Lower lobe of right lung (tissue), 2 donors: ENCODE measurements around the gene RAMP1. TPM values are rescaled to one million over a fixed set of nuclear protein-coding genes. Genes with fewer than 3 reads are reported as not detected.

ENCODE experiments used
- ATAC-seq, 2 donors: fragments of 200-7000 bp; cut with Tn5 transposase; one replicate each; pipeline ENCODE4 v1.9.1; 2020 to 2022; ENCODE audit warnings: mild to moderate bottlenecking in 2 of 2, moderate library complexity in 2 of 2
- DNase-seq: peaks from one replicate; pipeline ENCODE4 v3.0.0-alpha.2; 2020
- H3K27ac ChIP-seq: fragments of 200-600 bp; one replicate; pipeline ENCODE4 v1.8.0; 2022
- H3K27me3 ChIP-seq: fragments of 200-600 bp; one replicate; pipeline ENCODE4 v1.8.0; 2022; ENCODE audit warnings: low read depth
- H3K36me3 ChIP-seq: fragments of 200-600 bp; one replicate; pipeline ENCODE4 v1.8.0; 2022; ENCODE audit warnings: mild to moderate bottlenecking
- H3K4me1 ChIP-seq: fragments of 200-600 bp; one replicate; pipeline ENCODE4 v1.8.0; 2022
- H3K4me3 ChIP-seq: fragments of 200-600 bp; one replicate; pipeline ENCODE4 v1.8.0; 2022; ENCODE audit warnings: mild to moderate bottlenecking
- H3K9me3 ChIP-seq: fragments of 200-600 bp; one replicate; pipeline ENCODE4 v1.8.0; 2022
- CTCF ChIP-seq: fragments of 200-600 bp; IDR thresholded peaks from one replicate; pipeline ENCODE4 v1.8.0; 2022; ENCODE audit warnings: antibody characterized with exemption, mild to moderate bottlenecking
- intact Hi-C: fragments of 100-400 bp; cut with DNase I; formaldehyde crosslinking; loops from one replicate; pipeline ENCODE4 v1.11.0; 2022
- total RNA-seq: library from RNA; stranded (reverse); fragmentation: NEBNext Ultra II Directional; extraction: Animal tissue kit (Norgen Biotek cat#: 25700); gene quantifications from one replicate; pipeline ENCODE4 v1.2.1, GENCODE V29; 2021
- donor health status: DM: no; HTN: yes; CAD: no; lungs with severe emphysema.

RAMP1 gene
- total RNA-seq, 1 donor from 2014 or later = 5.1 TPM

GRCh38 chr2:237889016-237889415, 29.6 kb downstream of the RAMP1 start:
- DNase-seq (peak; percentile 17), ATAC-seq (no peak)
- H3K4me1 ChIP-seq = peaks cover 17% of the 10 kb centered on the region
- intact Hi-C loops = no loop called here
- TF ChIP-seq CTCF = no peak
- no peaks in the 10 kb centered on the region for H3K27me3 ChIP-seq
- H3K36me3 ChIP-seq = no peaks in the 10 kb centered on the region
- H3K9me3 ChIP-seq = no peaks in the 10 kb centered on the region
- no peak overlapping the region for H3K4me3 ChIP-seq
- H3K27ac ChIP-seq = peak overlapping the region; percentile 58

GRCh38 chr2:237889811-237890210, 30.4 kb downstream of the RAMP1 start:
- intact Hi-C loops = no loop called here
- Histone ChIP-seq H3K4me3 (no peak overlapping the region), H3K27ac (no peak overlapping the region), H3K9me3 (no peaks in the 10 kb centered on the region), H3K36me3 (no peaks in the 10 kb centered on the region), H3K27me3 (no peaks in the 10 kb centered on the region), H3K4me1 (peaks cover 17% of the 10 kb centered on the region)
- DNase-seq (peak; percentile 27), ATAC-seq (no peak)
- no peak for TF ChIP-seq CTCF

GRCh38 chr2:237892478-237892877, 33.1 kb downstream of the RAMP1 start:
- Histone ChIP-seq H3K36me3 (no peaks in the 10 kb centered on the region), H3K4me1 (peaks cover 13% of the 10 kb centered on the region), H3K27me3 (no peaks in the 10 kb centered on the region), H3K9me3 (no peaks in the 10 kb centered on the region), H3K4me3 (no peak overlapping the region), H3K27ac (no peak overlapping the region)
- no peak for DNase-seq
- intact Hi-C loops = no loop called here
- ATAC-seq = no peak
- no peak for TF ChIP-seq CTCF

GRCh38 chr2:237892984-237893595, 33.7 kb downstream of the RAMP1 start:
- DNase-seq (no peak), ATAC-seq (no peak)
- no peak for TF ChIP-seq CTCF
- H3K36me3 ChIP-seq = no peaks in the 10 kb centered on the region
- H3K27me3 ChIP-seq = no peaks in the 10 kb centered on the region
- intact Hi-C loops = no loop called here
- H3K4me3 ChIP-seq = no peak overlapping the region
- peaks cover 15% of the 10 kb centered on the region for H3K4me1 ChIP-seq
- no peak overlapping the region for H3K27ac ChIP-seq
- H3K9me3 ChIP-seq = no peaks in the 10 kb centered on the region

- Histone ChIP-seq H3K27me3 (no peaks in the 10 kb centered on the region), H3K27ac (no peak overlapping the region), H3K36me3 (no peaks in the 10 kb centered on the region), H3K9me3 (no peaks in the 10 kb centered on the region), H3K4me3 (no peak overlapping the region), H3K4me1 (peaks cover 21% of the 10 kb centered on the region)
- TF ChIP-seq CTCF = no peak
- ATAC-seq (no peak), DNase-seq (no peak)
- intact Hi-C loops = no loop called here
Measured at GRCh38 chr2:237894396-237894979, 35.1 kb downstream of the RAMP1 start.
